HG03095 (cell line): ENCODE results near the gene AKAP6.
A peak's percentile ranks its signal among the peaks of the same experiment; 100 is the strongest.

Experiments
- ATAC-seq: cut with Tn5 transposase; IDR thresholded peaks from one replicate; pipeline ENCODE4 v1.9.1; 2021; ENCODE audit warnings: moderate library complexity; ENCODE audit not compliant: unreplicated experiment

The AKAP6 gene

GRCh38 chr14:32404784-32405573 is 75.9 kb downstream of the AKAP6 start:
- ATAC-seq: no peak

DNA sequence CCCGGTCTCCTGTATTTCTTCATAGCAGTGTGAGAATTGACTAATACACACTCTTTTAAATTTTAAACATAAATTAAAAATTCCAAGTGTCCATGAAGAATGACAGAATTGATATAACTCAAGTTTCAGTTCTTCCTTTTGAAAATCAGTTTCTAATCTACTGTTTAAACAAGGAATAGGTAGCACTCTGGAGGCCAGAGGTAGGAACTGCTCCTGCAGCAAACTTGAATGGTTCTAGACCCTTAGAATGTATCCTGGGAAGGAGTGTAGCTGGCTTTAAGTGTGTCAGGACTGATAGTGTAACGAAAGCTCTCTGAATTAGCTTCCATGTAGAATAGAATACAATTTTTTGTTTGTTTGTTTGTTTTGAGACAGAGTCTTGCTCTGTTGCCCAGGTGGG is 76.8 kb downstream of the AKAP6 start:
- no peak for ATAC-seq

GRCh38 chr14:32407130-32407529 is 78.0 kb downstream of the AKAP6 start:
- no peak for ATAC-seq

GRCh38 chr14:32408018-32408417 is 78.9 kb downstream of the AKAP6 start:
- ATAC-seq: no peak

DNA sequence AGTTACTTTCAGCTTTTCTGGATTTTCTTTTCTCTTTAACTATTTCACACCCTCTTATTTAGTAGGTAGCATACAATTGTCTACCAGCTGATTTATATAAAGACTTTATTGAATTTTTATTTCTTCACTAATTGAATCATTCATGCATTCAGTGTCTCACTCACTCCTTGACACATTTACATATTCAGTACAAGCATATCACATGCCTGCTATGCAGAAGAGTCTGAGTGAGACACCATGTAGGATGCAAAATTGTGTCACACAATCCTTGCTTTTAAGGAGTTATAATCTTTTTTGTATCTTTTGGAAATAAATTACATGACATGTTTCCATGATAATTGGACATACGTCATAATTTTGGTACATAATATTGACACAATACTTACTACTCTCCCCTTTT is 83.0 kb downstream of the AKAP6 start:
- ATAC-seq: no peak

DNA sequence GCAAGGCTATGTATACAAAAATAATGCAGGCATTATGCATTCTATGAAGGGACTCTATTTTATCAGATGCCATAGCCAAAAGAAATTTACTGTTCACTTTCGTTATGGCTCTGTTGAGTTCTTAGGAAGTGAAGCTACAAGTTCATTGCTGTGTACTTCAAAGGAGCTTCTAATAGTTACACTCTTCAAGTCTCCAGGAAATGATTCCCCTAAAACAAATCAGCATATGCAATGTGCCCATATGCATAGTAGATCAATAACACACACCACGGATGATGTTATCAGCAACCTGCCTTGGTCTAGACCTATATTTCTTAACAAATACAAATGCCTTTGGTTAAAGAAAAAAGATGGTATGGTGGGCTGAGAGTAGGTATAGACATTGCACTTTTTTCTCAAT is 83.4 kb downstream of the AKAP6 start:
- ATAC-seq: no peak

- ATAC-seq: no peak
Observed at GRCh38 chr14:32413967-32414640, 85.0 kb downstream of the AKAP6 start.

DNA sequence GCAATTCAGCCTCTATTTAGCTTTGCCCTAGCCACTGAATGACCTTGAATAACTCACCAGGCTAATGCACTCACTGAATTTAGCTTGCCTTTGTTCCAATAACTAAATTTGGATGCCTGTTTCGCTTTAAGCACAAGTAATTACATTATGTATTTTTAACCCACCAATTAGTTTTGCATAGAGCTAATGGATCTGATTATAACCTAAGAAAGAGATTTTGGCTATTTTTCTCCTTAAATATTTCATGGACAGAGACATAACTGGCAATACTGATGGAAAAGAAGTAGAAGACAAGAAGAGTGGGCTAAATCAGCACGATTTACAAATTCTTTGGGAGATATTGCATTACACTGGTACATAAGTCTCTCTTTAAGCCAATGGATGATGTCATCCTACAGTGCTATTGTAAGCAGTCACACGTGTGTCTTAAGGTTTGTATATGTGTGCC is 85.7 kb downstream of the AKAP6 start:
- ATAC-seq: no peak

- ATAC-seq: no peak
Observed at GRCh38 chr14:32417956-32418552, 89.0 kb downstream of the AKAP6 start.

DNA sequence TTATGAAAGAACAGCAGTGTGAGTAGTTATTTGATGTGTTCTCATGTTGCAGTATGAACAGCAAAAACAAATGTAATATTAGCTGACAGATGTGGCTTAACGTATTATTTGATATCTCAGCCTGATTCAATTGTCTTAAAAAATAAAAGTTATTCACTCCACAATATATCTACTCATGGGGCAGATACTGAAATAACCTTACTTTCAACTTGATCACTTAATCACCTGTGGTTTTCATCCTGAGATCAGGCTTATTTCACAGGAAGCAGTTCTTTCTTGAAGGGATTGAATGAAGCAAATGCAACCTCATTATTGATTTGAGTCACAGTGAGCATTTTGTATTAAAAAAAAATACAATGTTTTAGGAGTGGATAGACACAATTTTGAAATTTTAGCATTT is 90.3 kb downstream of the AKAP6 start:
- ATAC-seq: no peak

GRCh38 chr14:32421781-32422180 is 92.7 kb downstream of the AKAP6 start:
- ATAC-seq: no peak

GRCh38 chr14:32422440-32422839 is 93.3 kb downstream of the AKAP6 start:
- no peak for ATAC-seq

DNA sequence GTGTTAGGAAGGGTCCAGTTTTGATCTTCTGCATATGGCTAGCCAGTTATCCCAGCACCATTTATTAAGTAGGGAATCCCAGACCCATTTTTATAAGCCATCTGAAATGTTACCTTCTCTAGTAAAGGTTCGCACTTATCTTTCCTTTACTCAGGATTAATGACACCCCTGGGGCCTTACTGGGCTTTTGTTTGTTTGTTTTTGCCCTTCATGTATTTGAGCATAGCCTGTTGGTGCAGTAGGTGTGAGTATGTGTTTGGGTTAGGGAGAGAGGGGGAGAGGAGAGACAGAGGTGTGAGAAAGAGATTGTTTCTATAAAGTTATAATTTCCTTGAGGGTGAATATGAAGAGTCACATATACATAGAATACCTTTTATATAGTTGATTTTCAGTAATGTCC is 96.9 kb downstream of the AKAP6 start:
- no peak for ATAC-seq

DNA sequence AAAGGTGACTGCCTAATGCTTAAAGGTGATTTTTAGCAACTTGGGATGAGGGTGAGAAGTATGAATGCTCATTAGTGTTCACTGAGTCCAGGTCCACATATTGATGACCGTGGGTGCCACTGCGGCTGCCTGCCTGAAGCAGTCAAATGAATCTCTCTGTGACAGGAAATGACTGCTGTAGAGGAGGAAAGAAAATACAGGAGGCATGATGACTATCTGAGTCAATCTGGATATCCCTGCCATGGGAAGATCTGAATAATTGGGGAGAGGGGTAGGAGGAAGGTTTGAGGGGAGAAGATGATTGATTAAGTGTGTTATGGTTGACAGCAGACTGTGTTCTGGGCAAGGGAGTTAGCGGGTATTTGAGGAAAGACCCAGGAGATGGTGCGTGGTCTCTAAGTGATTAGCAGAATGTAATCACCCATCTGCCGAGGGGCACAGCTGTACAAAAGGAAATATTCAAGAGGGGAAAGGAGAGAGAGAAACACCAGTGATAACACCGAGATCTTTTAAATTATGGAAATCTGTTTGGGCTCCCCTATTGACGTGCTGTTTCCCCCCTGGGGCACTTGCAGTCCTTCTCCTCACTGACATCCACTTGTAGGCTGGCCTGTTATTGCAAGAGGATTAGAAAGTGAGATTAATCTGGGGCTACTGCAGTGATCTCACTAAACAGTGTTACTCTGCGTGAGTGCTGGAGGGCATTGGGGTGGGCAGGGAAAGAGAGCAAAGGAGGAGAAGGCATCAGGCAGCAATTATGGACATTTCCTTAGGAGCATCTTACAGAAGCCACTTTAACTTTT is 97.7 kb downstream of the AKAP6 start:
- no peak for ATAC-seq

DNA sequence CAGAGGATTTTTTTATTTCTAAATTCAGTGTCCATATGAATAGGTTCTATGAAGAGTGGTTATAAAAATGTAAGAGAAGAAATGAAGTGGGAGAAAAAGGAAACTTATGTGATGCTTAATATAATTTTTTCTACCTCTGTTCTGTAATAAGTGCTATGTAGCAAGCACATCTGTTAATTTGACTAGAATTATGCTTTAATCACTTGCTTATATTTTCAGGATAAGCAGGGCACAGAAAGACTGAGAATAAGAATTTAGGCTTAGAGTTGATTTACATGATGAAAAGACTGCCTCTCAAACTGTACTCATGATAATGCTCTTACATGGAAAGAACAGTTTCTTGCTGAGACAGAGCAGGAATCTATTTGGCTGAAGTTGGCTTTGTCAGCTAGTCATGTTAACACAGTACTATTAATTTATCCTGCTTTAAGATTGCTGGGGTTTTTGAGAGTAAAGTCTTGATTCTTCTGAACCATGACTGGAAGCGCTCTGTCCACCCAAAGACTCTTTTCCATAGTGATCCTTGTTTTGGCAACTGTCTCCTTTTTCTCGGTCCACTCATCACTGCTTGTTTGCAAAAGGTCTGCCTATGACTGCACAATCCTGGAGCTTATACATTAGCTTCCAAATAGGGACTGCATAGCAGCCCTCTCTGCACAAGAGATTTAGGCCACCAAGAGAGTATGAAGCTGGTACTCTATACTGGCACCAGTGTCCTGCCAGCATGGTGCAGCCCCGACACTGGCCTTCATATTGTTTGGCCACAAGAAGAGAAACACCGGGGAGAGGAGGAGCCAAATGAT is 98.8 kb downstream of the AKAP6 start:
- ATAC-seq: no peak

DNA sequence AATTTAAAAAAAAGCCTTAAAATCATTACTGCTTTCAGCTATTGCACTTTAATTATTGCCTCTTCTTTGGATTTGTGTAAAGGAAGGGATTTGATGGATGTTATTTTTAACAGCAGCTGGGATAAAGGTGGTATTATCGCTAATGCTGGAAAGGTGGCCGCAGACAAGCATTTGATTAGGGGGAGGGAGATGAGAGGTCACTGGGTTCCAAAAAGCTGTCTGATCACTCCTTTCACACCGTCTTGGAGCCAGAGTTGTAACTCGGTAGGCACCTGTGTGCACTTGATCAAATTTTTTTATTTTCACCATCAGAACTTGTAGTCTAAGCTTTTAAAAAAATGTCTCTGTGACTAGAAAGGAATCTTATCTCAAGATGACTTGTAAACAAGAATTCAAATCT is 99.8 kb downstream of the AKAP6 start:
- ATAC-seq: no peak

- ATAC-seq: no peak
Observed at GRCh38 chr14:32430326-32430725, 101.2 kb downstream of the AKAP6 start.

DNA sequence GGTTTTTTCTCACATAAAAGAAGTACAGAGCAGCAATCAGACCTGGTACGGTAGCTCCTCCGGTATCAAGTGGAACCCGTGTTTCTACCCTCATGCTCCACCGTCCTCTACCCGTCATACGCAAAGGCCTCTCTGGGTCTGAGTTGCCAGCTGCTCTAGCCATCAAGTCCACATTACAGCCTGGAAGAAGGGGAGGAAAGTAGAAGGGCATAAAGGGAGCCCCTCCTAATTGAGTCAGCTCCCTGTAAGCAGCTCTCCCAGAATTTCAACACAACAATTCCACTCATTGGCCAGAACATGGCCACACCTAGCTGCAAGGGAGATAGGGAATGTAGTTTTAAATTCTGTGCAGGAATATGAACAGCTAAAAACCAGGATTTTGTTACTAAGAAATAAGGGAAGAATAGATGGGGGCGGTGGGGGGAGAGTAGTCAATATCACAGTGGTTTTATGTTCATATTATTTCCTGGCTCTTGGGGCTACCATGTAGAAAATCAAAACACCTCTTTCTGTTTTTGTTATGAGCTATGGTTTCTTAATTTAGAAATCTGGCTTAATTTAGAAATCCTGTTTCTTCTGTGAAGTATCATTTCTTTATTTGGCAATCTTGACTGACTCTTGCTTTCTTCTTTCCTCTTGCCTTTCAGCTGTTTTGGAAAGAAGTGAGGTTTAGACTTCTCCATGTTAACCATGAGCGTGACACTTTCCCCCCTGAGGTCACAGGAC is 103.9 kb downstream of the AKAP6 start:
- no peak for ATAC-seq

- no peak for ATAC-seq
Observed at GRCh38 chr14:32434180-32434579, 105.1 kb downstream of the AKAP6 start.

DNA sequence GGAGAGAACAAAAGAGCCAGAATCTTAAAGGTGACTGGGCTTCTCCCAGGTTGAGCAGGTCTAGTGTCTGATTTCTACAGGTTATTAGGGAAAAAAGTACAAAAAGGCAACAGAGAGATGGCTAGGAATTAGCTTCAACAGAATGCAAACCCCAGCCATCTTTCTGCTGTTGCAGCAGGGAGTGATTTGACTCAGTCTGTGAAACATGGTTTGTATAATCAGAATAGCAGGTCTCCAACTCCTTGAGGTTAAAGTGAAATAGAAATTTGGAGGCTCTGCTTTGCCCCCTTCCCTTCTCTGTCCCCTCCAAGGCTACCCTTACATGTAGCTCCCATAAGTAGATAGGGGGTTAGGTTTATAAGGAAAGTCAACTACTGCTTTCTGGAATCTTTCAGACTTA is 105.8 kb downstream of the AKAP6 start:
- peak; percentile 49 for ATAC-seq
